ENCODE measurements around the gene NPTX2.

DNA sequence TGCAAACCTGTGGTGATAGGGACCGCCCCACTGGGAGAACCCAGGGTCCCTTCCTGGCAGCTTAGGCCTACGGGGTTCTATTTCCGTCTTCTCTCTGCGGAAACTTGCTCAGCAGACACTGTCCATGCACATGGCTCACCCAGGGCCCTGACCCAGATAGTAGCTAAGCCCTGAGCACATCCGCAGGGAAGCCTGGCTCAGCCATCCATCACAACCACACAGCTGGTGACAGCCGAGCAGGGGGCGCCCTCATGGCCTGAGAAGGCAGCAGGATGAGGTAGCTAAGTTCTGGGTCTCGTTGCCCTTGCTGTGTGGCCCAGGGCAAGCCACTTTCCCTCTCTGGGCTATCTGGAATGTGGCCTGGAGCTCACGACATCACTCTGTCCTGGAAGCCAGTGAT is 23.3 kb downstream of the NPTX2 start:
- no peak for TF ChIP-seq CTCF (IDR thresholded peaks at IDR 0.05)
- no peak for TF ChIP-seq POLR2A (IDR thresholded peaks at IDR 0.05)
